Measurements from ENCODE around the gene CXCL9. TPM values are rescaled to one million over a fixed set of nuclear protein-coding genes. Genes with fewer than 3 reads are reported as not detected.
"Not testable (repeated sequence)": the region's sequence is repeated elsewhere in the genome, so short reads cannot be mapped to it uniquely, and the experiment has no call there.

CXCL9 gene
- total RNA-seq, 1 donor from 2014 or later: 0.32 TPM

DNA sequence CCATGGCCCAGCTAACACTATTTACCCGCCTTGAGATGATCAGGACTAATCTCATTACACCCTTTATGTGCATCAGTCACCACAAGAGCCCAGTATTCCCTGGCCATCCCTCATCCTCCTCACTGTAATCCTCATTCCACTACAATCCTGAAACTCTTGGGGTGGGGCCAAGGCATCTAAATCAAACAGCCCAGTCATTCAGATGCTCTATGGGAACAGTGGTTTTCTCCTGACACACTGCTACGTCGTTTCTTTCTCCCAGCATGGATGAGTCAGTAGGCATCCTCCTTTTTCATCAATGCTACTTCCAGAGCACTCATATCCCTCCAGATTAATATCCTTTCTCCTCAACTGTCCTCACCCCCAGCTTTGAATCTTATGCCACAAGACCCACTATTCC lies 22.2 kb downstream of the CXCL9 start:
- ATAC-seq (ENCODE audit: poor library complexity) (no peak), DNase-seq (no peak)
- intact Hi-C loops (cut with DNase I): no loop called here

DNA sequence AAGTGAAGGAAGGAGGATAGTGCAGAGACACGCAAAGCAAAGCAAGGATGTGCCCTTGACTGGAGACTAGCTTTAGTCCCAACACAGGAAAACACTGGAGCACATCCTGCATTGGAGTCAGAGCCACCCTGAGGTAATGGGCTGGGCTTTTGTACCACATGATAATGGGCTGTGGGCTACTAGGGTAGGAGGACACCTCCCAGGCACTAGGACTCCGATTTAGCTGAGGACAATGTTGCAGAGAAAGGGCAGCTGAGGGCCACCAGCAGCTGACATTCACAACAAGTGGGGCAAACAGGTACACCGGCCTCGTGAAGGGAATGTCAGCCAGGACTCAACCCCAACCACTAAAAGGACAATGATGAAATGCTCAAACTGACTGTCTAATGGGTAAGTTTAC lies 26.7 kb downstream of the CXCL9 start:
- intact Hi-C loops (cut with DNase I): no loop called here
- no peak for ATAC-seq (ENCODE audit: poor library complexity)

DNA sequence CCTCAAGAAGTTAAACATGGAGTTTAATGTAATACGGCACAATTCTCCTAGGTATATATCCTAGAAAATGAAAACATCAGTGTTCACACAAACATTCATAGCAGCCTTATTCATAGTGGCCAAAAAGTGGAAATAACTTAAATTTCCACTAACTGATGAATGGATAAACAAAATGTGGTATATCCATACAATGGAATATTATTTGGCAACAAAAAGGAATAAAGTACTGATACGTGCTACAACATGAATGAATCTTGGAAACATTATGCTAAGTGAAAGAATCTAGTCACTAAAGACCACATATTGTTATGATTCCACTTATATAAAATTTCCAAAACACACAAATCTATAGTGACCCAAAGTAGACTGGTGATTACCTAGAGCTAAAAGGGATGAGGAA lies 31.1 kb downstream of the CXCL9 start:
- intact Hi-C loops (cut with DNase I): no loop called here

More for the DNA sequence above, 26.7 kb downstream of the CXCL9 start:
- no peak for DNase-seq

DNA sequence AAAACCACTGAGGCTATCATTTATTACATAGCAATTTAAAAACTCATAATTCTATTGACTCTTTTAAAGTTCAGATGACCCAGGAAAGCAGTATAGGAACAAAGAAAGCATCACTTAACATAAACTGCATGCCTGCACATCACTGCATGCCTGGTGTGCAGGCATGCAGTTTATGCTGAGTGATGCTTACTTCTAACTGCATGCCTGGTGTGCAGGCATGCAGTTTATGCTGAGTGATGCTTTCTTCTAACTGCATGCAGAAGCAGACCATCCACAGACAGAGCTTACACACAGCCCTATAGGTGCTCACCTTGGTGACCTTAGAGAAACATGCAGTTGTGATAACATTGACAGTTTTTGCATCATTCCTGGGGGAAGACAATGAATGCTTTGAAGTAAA lies 33.5 kb downstream of the CXCL9 start:
- intact Hi-C loops (cut with DNase I): no loop called here
- DNase-seq: no peak
- no peak for ATAC-seq (ENCODE audit: poor library complexity)

More for the DNA sequence above, 31.1 kb downstream of the CXCL9 start:
- DNase-seq (no peak), ATAC-seq (ENCODE audit: poor library complexity) (no peak)

DNA sequence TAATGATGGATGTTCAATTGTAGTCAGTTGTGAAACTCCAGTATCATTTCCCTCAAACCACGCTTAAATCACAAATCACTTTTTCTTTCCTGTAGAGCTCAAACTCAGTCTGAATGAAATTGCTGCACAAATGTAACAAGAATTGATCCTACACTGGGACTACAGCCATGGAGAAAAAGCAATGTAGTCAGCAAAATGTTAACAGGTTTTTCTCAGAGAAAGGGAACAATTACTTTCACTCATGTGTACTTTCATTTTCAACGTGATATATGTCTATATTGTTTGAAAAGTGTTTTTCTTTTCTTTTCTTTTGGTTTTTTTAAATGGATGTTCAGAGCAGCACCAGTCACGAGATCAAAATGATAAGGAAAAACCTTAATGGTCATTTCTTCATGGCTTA lies 39.2 kb downstream of the CXCL9 start:
- intact Hi-C loops (cut with DNase I): no loop called here
- ATAC-seq (ENCODE audit: poor library complexity): no peak
- DNase-seq: no peak

DNA sequence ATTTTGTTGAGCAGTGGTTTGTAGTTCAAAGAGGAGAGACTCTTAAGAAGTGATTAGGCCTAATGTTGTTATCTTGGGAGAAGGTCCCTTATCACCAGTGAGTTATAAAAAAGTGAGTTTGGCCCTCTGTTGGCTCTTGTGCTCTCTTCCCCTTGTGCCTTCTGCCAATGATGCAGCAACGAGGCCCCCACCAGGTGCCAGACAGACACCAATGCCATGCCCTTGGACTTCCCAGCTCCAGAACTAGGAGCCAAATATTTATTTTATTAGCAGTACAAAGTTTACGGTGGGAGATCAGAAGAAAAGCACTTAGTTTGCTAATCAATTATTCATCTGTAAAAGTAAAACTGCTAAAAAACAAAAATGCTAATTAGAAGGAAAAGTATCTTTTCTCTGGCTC lies 43.8 kb downstream of the CXCL9 start:
- no peak for DNase-seq
- intact Hi-C loops (cut with DNase I): no loop called here
- no peak for ATAC-seq (ENCODE audit: poor library complexity)

DNA sequence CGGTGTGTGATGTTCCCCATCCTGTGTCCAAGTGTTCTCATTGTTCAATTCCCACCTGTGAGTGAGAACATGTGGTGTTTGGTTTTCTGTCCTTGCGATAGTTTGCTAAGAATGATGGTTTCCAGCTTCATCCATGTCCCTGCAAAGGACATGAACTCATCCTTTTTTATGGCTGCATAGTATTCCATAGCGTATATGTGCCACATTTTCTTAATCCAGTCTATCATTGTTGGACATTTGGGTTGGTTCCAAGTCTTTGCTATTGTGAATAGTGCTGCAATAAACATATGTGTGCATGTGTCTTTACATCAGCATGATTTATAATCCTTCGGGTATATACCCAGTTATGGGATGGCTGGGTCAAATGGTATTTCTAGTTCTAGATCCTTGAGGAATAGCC lies 45.2 kb downstream of the CXCL9 start:
- DNase-seq; intact Hi-C loops (cut with DNase I); ATAC-seq (ENCODE audit: poor library complexity): not testable (repeated sequence)

DNA sequence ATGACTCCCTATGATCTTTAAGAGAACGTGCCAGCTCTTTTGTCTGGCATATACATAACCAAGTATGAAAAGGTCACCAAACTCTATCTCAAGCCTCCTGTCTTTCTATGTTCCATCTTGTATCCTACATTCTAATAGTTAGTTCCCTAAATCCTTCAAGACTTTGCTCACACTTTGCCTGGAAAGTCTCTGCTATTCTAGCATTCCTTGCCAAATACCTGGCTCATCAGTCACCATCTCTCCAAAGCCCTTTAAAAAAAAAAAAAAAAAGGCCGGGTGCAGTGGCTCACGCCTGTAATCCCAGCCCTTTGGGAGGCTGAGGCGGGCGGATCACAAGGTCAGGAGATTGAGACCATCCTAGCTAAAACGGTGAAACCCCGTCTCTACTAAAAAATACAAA lies 48.8 kb downstream of the CXCL9 start:
- intact Hi-C loops (cut with DNase I); DNase-seq; ATAC-seq (ENCODE audit: poor library complexity): not testable (repeated sequence)

DNA sequence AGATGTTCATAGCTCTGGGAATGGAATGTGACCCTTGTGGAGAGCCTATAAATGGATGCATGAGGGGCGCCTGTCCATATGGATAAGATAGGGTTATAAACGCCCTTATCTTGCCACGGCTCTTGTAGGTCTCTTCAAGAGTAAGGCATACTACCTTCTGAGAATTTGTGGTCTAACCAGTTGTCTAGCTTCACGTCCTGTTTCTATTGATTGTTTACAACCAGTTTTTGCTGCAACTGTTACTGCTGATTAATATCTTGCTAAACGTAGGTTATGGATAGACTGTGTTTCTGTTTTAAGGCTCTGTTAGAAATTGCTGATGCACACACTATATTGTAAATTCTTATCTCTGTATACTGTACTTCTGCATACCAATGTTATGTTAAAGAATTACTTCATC lies 52.5 kb downstream of the CXCL9 start:
- intact Hi-C loops (cut with DNase I); ATAC-seq (ENCODE audit: poor library complexity); DNase-seq: not testable (repeated sequence)

DNA sequence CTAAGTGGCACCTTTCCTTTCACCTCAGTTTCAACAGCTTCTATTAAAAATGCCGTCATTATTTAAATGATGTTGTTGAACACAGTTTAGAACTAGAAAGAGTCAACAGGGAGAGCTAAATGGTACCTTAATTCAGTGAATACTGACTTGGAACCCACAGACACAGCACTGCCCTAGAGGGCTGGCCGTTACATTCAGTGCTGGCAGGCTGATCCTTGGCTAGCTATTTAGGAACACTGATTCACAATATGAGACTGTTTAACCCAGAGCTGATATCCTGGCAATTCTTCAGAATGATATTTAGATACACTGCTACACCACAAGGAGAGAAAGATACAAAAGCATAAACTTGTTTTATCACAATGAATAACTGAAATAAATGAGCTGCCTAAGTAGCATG lies 53.8 kb downstream of the CXCL9 start:
- ATAC-seq (ENCODE audit: poor library complexity) (no peak), DNase-seq (no peak)
- intact Hi-C loops (cut with DNase I): no loop called here

Other genes starting within 250 kb of the CXCL9 start
- gene PPEF2, start 105.1 kb downstream of the CXCL9 start, total RNA-seq: not detected
- 7.4 TPM for gene NAAA, start 66.5 kb downstream of the CXCL9 start, total RNA-seq
- 16.9 TPM for gene SDAD1, start 16.6 kb downstream of the CXCL9 start, total RNA-seq
- gene CXCL10, start 16.0 kb upstream of the CXCL9 start, total RNA-seq: not detected
- gene CXCL11, start 28.6 kb upstream of the CXCL9 start, total RNA-seq: not detected
- 164 TPM for gene ART3, start 67.2 kb upstream of the CXCL9 start, total RNA-seq
- gene NUP54, start 140.9 kb upstream of the CXCL9 start, total RNA-seq: 18.2 TPM
- gene SCARB2, start 206.3 kb upstream of the CXCL9 start, total RNA-seq: 96.3 TPM
- 2.0 TPM for gene FAM47E, start 244.2 kb upstream of the CXCL9 start, total RNA-seq